ENCODE data around the gene ZBTB20.

ZBTB20 gene

GRCh38 chr3:114672692-114673447 is 474.2 kb downstream of the ZBTB20 start:
- DNase-seq (ENCODE audit: low spot score): no peak

- no peak for DNase-seq (ENCODE audit: low spot score)
These were observed 475.2 kb downstream of the ZBTB20 start for GRCh38 chr3:114671741-114672510.

- DNase-seq (ENCODE audit: low spot score): no peak
These were observed 477.5 kb downstream of the ZBTB20 start for GRCh38 chr3:114669614-114670013.

- DNase-seq (ENCODE audit: low spot score): no peak
These were observed 479.0 kb downstream of the ZBTB20 start for GRCh38 chr3:114668099-114668498.

- DNase-seq (ENCODE audit: low spot score): no peak
These were observed 480.5 kb downstream of the ZBTB20 start for GRCh38 chr3:114666623-114667022.

GRCh38 chr3:114664006-114664405 is 483.1 kb downstream of the ZBTB20 start:
- DNase-seq (ENCODE audit: low spot score): no peak

- DNase-seq (ENCODE audit: low spot score): no peak
These were observed 486.3 kb downstream of the ZBTB20 start for GRCh38 chr3:114660808-114661207.

- DNase-seq (ENCODE audit: low spot score): peak; percentile 16
These were observed 487.0 kb downstream of the ZBTB20 start for GRCh38 chr3:114660124-114660523.

GRCh38 chr3:114659109-114660061 is 487.7 kb downstream of the ZBTB20 start:
- DNase-seq (ENCODE audit: low spot score): no peak

- no peak for DNase-seq (ENCODE audit: low spot score)
These were observed 495.5 kb downstream of the ZBTB20 start for GRCh38 chr3:114651555-114651954.

GRCh38 chr3:114650808-114651207 is 496.3 kb downstream of the ZBTB20 start:
- DNase-seq (ENCODE audit: low spot score): peak; percentile 9

GRCh38 chr3:114649331-114649730 is 497.8 kb downstream of the ZBTB20 start:
- DNase-seq (ENCODE audit: low spot score): no peak

- DNase-seq (ENCODE audit: low spot score): no peak
These were observed 500.6 kb downstream of the ZBTB20 start for GRCh38 chr3:114646526-114646925.

- no peak for DNase-seq (ENCODE audit: low spot score)
These were observed 501.7 kb downstream of the ZBTB20 start for GRCh38 chr3:114645392-114645791.

GRCh38 chr3:114644367-114644766 is 502.7 kb downstream of the ZBTB20 start:
- no peak for DNase-seq (ENCODE audit: low spot score)

GRCh38 chr3:114642951-114643741 is 503.9 kb downstream of the ZBTB20 start:
- no peak for DNase-seq (ENCODE audit: low spot score)

GRCh38 chr3:114640126-114640525 is 507.0 kb downstream of the ZBTB20 start:
- DNase-seq (ENCODE audit: low spot score): no peak

GRCh38 chr3:114639171-114639570 is 507.9 kb downstream of the ZBTB20 start:
- DNase-seq (ENCODE audit: low spot score): no peak

- DNase-seq (ENCODE audit: low spot score): no peak
These were observed 511.2 kb downstream of the ZBTB20 start for GRCh38 chr3:114635878-114636277.

GRCh38 chr3:114634635-114635034 is 512.5 kb downstream of the ZBTB20 start:
- no peak for DNase-seq (ENCODE audit: low spot score)

GRCh38 chr3:114632757-114633424 is 514.2 kb downstream of the ZBTB20 start:
- no peak for DNase-seq (ENCODE audit: low spot score)

All from AG08396 (cell line).